Sigmoid colon (tissue), 7 donors: ENCODE measurements around the gene CCDC158. TPM values are rescaled to one million over a fixed set of nuclear protein-coding genes. Genes with fewer than 3 reads are reported as not detected.
A peak's percentile ranks its signal among the peaks of the same experiment; 100 is the strongest.

ENCODE experiments used
- DNase-seq: peaks from one replicate; pipeline ENCODE4 v3.0.0-alpha.2; 2019
- H3K27ac ChIP-seq, 4 donors: fragments of 200-600 bp; sonication (generic); one replicate each; pipeline ENCODE4 v1.5.1; 2016 to 2019; ENCODE audit warnings: mild to moderate bottlenecking in 1 of 4
- H3K27me3 ChIP-seq, 3 donors: fragments of 200-600 bp; sonication (generic); one replicate each; pipeline ENCODE4 v1.5.1; 2019; ENCODE audit warnings: mild to moderate bottlenecking in 1 of 3
- H3K36me3 ChIP-seq, 4 donors: fragments of 200-600 bp; sonication (generic); one replicate each; pipeline ENCODE4 v1.5.1; 2016 to 2019
- H3K4me1 ChIP-seq, 4 donors: fragments of 200-600 bp; sonication (generic); one replicate each; pipeline ENCODE4 v1.5.1; 2017 to 2019
- H3K4me3 ChIP-seq, 4 donors: fragments of 200-600 bp; sonication (generic); one replicate each; pipeline ENCODE4 v1.5.1; 2017 to 2019; ENCODE audit warnings: mild to moderate bottlenecking in 2 of 4, moderate library complexity in 1 of 4
- H3K9me3 ChIP-seq, 4 donors: fragments of 200-600 bp in 3 of 4; sonication (generic) in 3 of 4; one replicate each; pipeline versions ENCODE4 v1.5.1 to v1.6.1; 2013 to 2019
- CTCF ChIP-seq, 4 experiments: fragments of 450-650 bp in 3 of 4; fragments of 200-600 bp in 1 of 4; IDR thresholded peaks; one replicate each; pipeline ENCODE4 v1.5.1; 2016 to 2019; ENCODE audit warnings: antibody characterized with exemption in 4 of 4, mild to moderate bottlenecking in 3 of 4, moderate library complexity in 2 of 4
- EP300 ChIP-seq, 4 donors: sonication (generic); formaldehyde crosslinking; IDR thresholded peaks; one replicate each; pipeline ENCODE4 v1.6.1; 2017; ENCODE audit warnings: antibody characterized with exemption in 4 of 4
- POLR2A ChIP-seq, 2 donors: fragments of 450-650 bp; IDR thresholded peaks; one replicate each; pipeline ENCODE4 v1.6.1; 2016; ENCODE audit warnings: antibody characterized with exemption in 2 of 2, mild to moderate bottlenecking in 2 of 2, moderate library complexity in 2 of 2
- POLR2AphosphoS5 ChIP-seq, 4 donors: sonication (generic); formaldehyde crosslinking; IDR thresholded peaks; one replicate each; pipeline ENCODE4 v1.6.1; 2017; ENCODE audit warnings: antibody characterized with exemption in 4 of 4
- WGBS, 2 donors: extraction: QIAGEN DNeasy Blood & Tissue Kit; methylation state at CpG; one replicate each; pipeline ENCODE4 v1.1.7; 2013; 5-methylcytosine and 5-hydroxymethylcytosine counted together
- intact Hi-C: fragments of 100-400 bp; cut with DNase I; formaldehyde crosslinking; loops from one replicate; pipeline ENCODE4 v1.15.1; 2023
- polyA plus RNA-seq, 3 donors: library from polyadenylated mRNA; stranded (reverse); fragments of 200-250 nt; gene quantifications; one replicate each; pipeline ENCODE4 v1.2.3, GENCODE V29; 2013
- total RNA-seq, 4 donors: library from RNA; depleted of rRNA; stranded (reverse); fragments of >200 nt; gene quantifications; one replicate each; pipeline ENCODE4 v1.1.0, GENCODE V29; 2016
- donor health status: healthy with polysubstance abuse.
- donor health status: Bipolar disorder and iron deficiency.
- donor health status: healthy.

Gene CCDC158
- total RNA-seq: 1 to 10 TPM in 1 of 4 donors, under 1 TPM in 2, not detected in 1; 0.41 to 1.7 (median 0.82) TPM
- polyA plus RNA-seq: under 1 TPM in 1 of 3 donors, not detected in 2; 0.12 TPM

- Histone ChIP-seq H3K4me3 (peak within 1 kb of the TSS; percentile 36 to 59 (median 57)), H3K9me3 (no peaks in the 10 kb centered on the region), H3K4me1 (peaks cover 0 to 17% (median 14%) of the 10 kb centered on the region in 4 donors), H3K36me3 (no peaks in the 10 kb centered on the region), H3K27ac (peak within 1 kb of the TSS in 3 of 4 donors; percentile 4 to 47 (median 24)), H3K27me3 (peaks cover 0 to 3% (median 0%) of the 10 kb centered on the region in 3 donors)
- WGBS, 2 donors: 7 to 10% methylated on average over 79 of the region's 79 CpGs
- intact Hi-C loops: loop anchor here (2.0 to 10.0 kb wide), 2 partner anchors 116 to 240 kb away; partner anchors contain the start of gene STBD1
- DNase-seq: no peak
- TF ChIP-seq POLR2A (IDR thresholded peaks at IDR 0.05): no peak
- TF ChIP-seq EP300 (IDR thresholded peaks at IDR 0.05): no peak
- TF ChIP-seq POLR2AphosphoS5 (IDR thresholded peaks at IDR 0.05): no peak
- no peak for TF ChIP-seq CTCF (IDR thresholded peaks at IDR 0.05)
Measured at GRCh38 chr4:76420762-76421581, at the start of gene CCDC158. Gene CCDC158, minus strand, starts transcription at chr4:76421141. Its CDS starts 17,934 bp downstream, at chr4:76403207.

GRCh38 chr4:76470532-76470931, 49.6 kb upstream of the CCDC158 start:
- TF ChIP-seq POLR2AphosphoS5 (IDR thresholded peaks at IDR 0.05): no peak
- TF ChIP-seq CTCF (IDR thresholded peaks at IDR 0.05): no peak
- no peak for TF ChIP-seq POLR2A (IDR thresholded peaks at IDR 0.05)
- TF ChIP-seq EP300 (IDR thresholded peaks at IDR 0.05): no peak
- H3K4me3 ChIP-seq: no peak overlapping the region
- no peak overlapping the region for H3K27ac ChIP-seq
- no peaks in the 10 kb centered on the region for H3K36me3 ChIP-seq
- H3K27me3 ChIP-seq: no peaks in the 10 kb centered on the region
- 94% methylated on average over 1 of the region's 1 CpG for WGBS, 2 donors
- no peaks in the 10 kb centered on the region for H3K4me1 ChIP-seq
- H3K9me3 ChIP-seq: no peaks in the 10 kb centered on the region
- no peak for DNase-seq
- intact Hi-C loops: no loop called here

GRCh38 chr4:76470064-76470463, 49.1 kb upstream of the CCDC158 start:
- Histone ChIP-seq H3K4me1 (no peaks in the 10 kb centered on the region), H3K4me3 (no peak overlapping the region), H3K36me3 (no peaks in the 10 kb centered on the region), H3K9me3 (no peaks in the 10 kb centered on the region), H3K27me3 (no peaks in the 10 kb centered on the region), H3K27ac (no peak overlapping the region)
- intact Hi-C loops: no loop called here
- no peak for TF ChIP-seq POLR2A (IDR thresholded peaks at IDR 0.05)
- TF ChIP-seq POLR2AphosphoS5 (IDR thresholded peaks at IDR 0.05): no peak
- TF ChIP-seq EP300 (IDR thresholded peaks at IDR 0.05): no peak
- TF ChIP-seq CTCF (IDR thresholded peaks at IDR 0.05): no peak
- no peak for DNase-seq

- intact Hi-C loops: no loop called here
- WGBS, 2 donors: 95 to 98% methylated on average over 2 of the region's 2 CpGs
- Histone ChIP-seq H3K27ac (no peak overlapping the region), H3K36me3 (no peaks in the 10 kb centered on the region), H3K4me1 (peaks cover 0 to 14% (median 5%) of the 10 kb centered on the region in 4 donors), H3K9me3 (peaks cover 0 to 5% (median 0%) of the 10 kb centered on the region in 4 donors), H3K4me3 (no peak overlapping the region), H3K27me3 (no peaks in the 10 kb centered on the region)
- TF ChIP-seq POLR2A (IDR thresholded peaks at IDR 0.05) (no peak), EP300 (IDR thresholded peaks at IDR 0.05) (no peak), POLR2AphosphoS5 (IDR thresholded peaks at IDR 0.05) (no peak), CTCF (IDR thresholded peaks at IDR 0.05) (no peak)
- DNase-seq: no peak
Measured at GRCh38 chr4:76463568-76463967, 42.6 kb upstream of the CCDC158 start.
